ENCODE results near the gene ZMYM5. TPM values are rescaled to one million over a fixed set of nuclear protein-coding genes. Genes with fewer than 3 reads are reported as not detected.
"Not testable (repeated sequence)": the region's sequence is repeated elsewhere in the genome, so short reads cannot be mapped to it uniquely, and the experiment has no call there.

The ZMYM5 gene
- total RNA-seq: 10 to 100 TPM; 11.3 to 20.8 (median 14.0) TPM

- peak within 1 kb of the TSS; percentile 53 to 84 (median 63) for H3K4me3 ChIP-seq
- peaks cover 12 to 22% of the 10 kb centered on the region in 2 donors for H3K4me1 ChIP-seq (replicated peaks in 1 of 2)
- in situ Hi-C loops (cut with MboI; ENCODE audit: low pct_unique_long_range_greater_than_20kb in 2 of 9, low sequenced_read_pairs in 9 of 9, unreplicated experiment in 9 of 9): no loop called here
- 0 to 2% (median 0%) methylated on average over 1 to 9 of the region's 79 CpGs; no CpG with 5 or more reads in 7 of the 10 experiments for WGBS, 10 experiments
- H3K27ac ChIP-seq: peak within 1 kb of the TSS; percentile 97 to 99
- peak; percentile 76 to 92 (median 90) for ATAC-seq (replicated peaks in 6 of 8)
Observed at GRCh38 chr13:19863323-19864023, at the start of gene ZMYM5. TSS of gene ZMYM5 (minus strand) at chr13:19863649. CDS start at chr13:19852180, 11,469 bp downstream.

- in situ Hi-C loops (cut with MboI; ENCODE audit: low pct_unique_long_range_greater_than_20kb in 2 of 9, low sequenced_read_pairs in 9 of 9, unreplicated experiment in 9 of 9): no loop called here
- Histone ChIP-seq H3K27ac (no peak overlapping the region), H3K4me3 (no peak overlapping the region), H3K4me1 (replicated peaks in 1 of 2) (no peaks in the 10 kb centered on the region)
- peak in 2 of 8 experiments; percentile 90 to 98 for ATAC-seq (replicated peaks in 6 of 8)
- WGBS, 10 experiments: 60 to 100% (median 79%) methylated on average over 2 to 6 of the region's 9 CpGs; no CpG with 5 or more reads in 1 of the 10 experiments
Observed at GRCh38 chr13:19910336-19911072, 47.1 kb upstream of the ZMYM5 start.

GRCh38 chr13:19908350-19908986 lies 45.0 kb upstream of the ZMYM5 start:
- Histone ChIP-seq H3K4me3 (no peak overlapping the region), H3K4me1 (replicated peaks in 1 of 2) (no peaks in the 10 kb centered on the region), H3K27ac (no peak overlapping the region)
- ATAC-seq (replicated peaks in 6 of 8): peak in 3 of 8 experiments; percentile 71 to 85 (median 82)
- WGBS, 10 experiments: 33 to 83% (median 65%) methylated on average over 1 of the region's 1 CpG; no CpG with 5 or more reads in 2 of the 10 experiments
- in situ Hi-C loops (cut with MboI; ENCODE audit: low pct_unique_long_range_greater_than_20kb in 2 of 9, low sequenced_read_pairs in 9 of 9, unreplicated experiment in 9 of 9): no loop called here

- H3K4me3 ChIP-seq; ATAC-seq (replicated peaks in 6 of 8); H3K4me1 ChIP-seq (replicated peaks in 1 of 2); H3K27ac ChIP-seq; in situ Hi-C loops (cut with MboI; ENCODE audit: low pct_unique_long_range_greater_than_20kb in 2 of 9, low sequenced_read_pairs in 9 of 9, unreplicated experiment in 9 of 9): not testable (repeated sequence)
- 28 to 100% (median 80%) methylated on average over 1 to 6 of the region's 9 CpGs; no CpG with 5 or more reads in 3 of the 10 experiments for WGBS, 10 experiments
Observed at GRCh38 chr13:19905487-19906195, 42.2 kb upstream of the ZMYM5 start.

- in situ Hi-C loops (cut with MboI; ENCODE audit: low pct_unique_long_range_greater_than_20kb in 2 of 9, low sequenced_read_pairs in 9 of 9, unreplicated experiment in 9 of 9): loop anchor here in 1 of 9 experiments (25.0 kb wide), 1 partner anchor 103 kb away; the partner anchor contains the start of gene PSPC1
- Histone ChIP-seq H3K27ac (no peak overlapping the region), H3K4me3 (no peak overlapping the region), H3K4me1 (replicated peaks in 1 of 2) (no peaks in the 10 kb centered on the region)
- ATAC-seq (replicated peaks in 6 of 8): no peak
- WGBS, 10 experiments: 62 to 95% (median 80%) methylated on average over 1 to 6 of the region's 6 CpGs
Observed at GRCh38 chr13:19890030-19890429, 26.6 kb upstream of the ZMYM5 start.

- Histone ChIP-seq H3K27ac (no peak overlapping the region), H3K4me3 (no peak overlapping the region), H3K4me1 (replicated peaks in 1 of 2) (no peaks in the 10 kb centered on the region)
- in situ Hi-C loops (cut with MboI; ENCODE audit: low pct_unique_long_range_greater_than_20kb in 2 of 9, low sequenced_read_pairs in 9 of 9, unreplicated experiment in 9 of 9): loop anchor here in 1 of 9 experiments (25.0 kb wide), 1 partner anchor 101 kb away; the partner anchor contains the start of gene PSPC1
- ATAC-seq (replicated peaks in 6 of 8): peak in 2 of 8 experiments; percentile 18 to 40
- WGBS, 10 experiments: 0 to 93% (median 56%) methylated on average over 1 to 4 of the region's 4 CpGs
Observed at GRCh38 chr13:19888799-19889198, 25.4 kb upstream of the ZMYM5 start.

- in situ Hi-C loops (cut with MboI; ENCODE audit: low pct_unique_long_range_greater_than_20kb in 2 of 9, low sequenced_read_pairs in 9 of 9, unreplicated experiment in 9 of 9): loop anchor here in 1 of 9 experiments (25.0 kb wide), 1 partner anchor 95 kb away; the partner anchor contains the start of gene PSPC1
Observed at GRCh38 chr13:19882231-19882630, 18.8 kb upstream of the ZMYM5 start.

GRCh38 chr13:19881641-19882040 lies 18.2 kb upstream of the ZMYM5 start:
- WGBS, 10 experiments: 78 to 100% (median 93%) methylated on average over 1 to 7 of the region's 7 CpGs; no CpG with 5 or more reads in 2 of the 10 experiments
- no peak overlapping the region for H3K27ac ChIP-seq
- no peaks in the 10 kb centered on the region for H3K4me1 ChIP-seq (replicated peaks in 1 of 2)
- in situ Hi-C loops (cut with MboI; ENCODE audit: low pct_unique_long_range_greater_than_20kb in 2 of 9, low sequenced_read_pairs in 9 of 9, unreplicated experiment in 9 of 9): loop anchor here in 1 of 9 experiments (25.0 kb wide), 1 partner anchor 94 kb away; the partner anchor contains the start of gene PSPC1
- ATAC-seq (replicated peaks in 6 of 8): no peak
- H3K4me3 ChIP-seq: no peak overlapping the region

More at GRCh38 chr13:19882231-19882630, 18.8 kb upstream of the ZMYM5 start:
- no peak overlapping the region for H3K27ac ChIP-seq
- WGBS, 10 experiments: 20 to 100% (median 88%) methylated on average over 1 to 3 of the region's 3 CpGs; no CpG with 5 or more reads in 4 of the 10 experiments
- H3K4me1 ChIP-seq (replicated peaks in 1 of 2): no peaks in the 10 kb centered on the region
- ATAC-seq (replicated peaks in 6 of 8): no peak
- no peak overlapping the region for H3K4me3 ChIP-seq

- peaks cover 12 to 22% of the 10 kb centered on the region in 2 donors for H3K4me1 ChIP-seq (replicated peaks in 1 of 2)
- peak overlapping the region; percentile 97 to 99 for H3K27ac ChIP-seq
- in situ Hi-C loops (cut with MboI; ENCODE audit: low pct_unique_long_range_greater_than_20kb in 2 of 9, low sequenced_read_pairs in 9 of 9, unreplicated experiment in 9 of 9): no loop called here
- peak in 2 of 8 experiments; percentile 1 to 4 for ATAC-seq (replicated peaks in 6 of 8)
- WGBS, 10 experiments: 8 to 100% (median 36%) methylated on average over 1 to 21 of the region's 26 CpGs
- peak overlapping the region; percentile 53 to 84 (median 63) for H3K4me3 ChIP-seq
Observed at GRCh38 chr13:19864746-19865309, 1.4 kb upstream of the ZMYM5 start.

- in situ Hi-C loops (cut with MboI; ENCODE audit: low pct_unique_long_range_greater_than_20kb in 2 of 9, low sequenced_read_pairs in 9 of 9, unreplicated experiment in 9 of 9): no loop called here
- 0 to 40% (median 7%) methylated on average over 1 to 10 of the region's 54 CpGs; no CpG with 5 or more reads in 5 of the 10 experiments for WGBS, 10 experiments
- Histone ChIP-seq H3K4me3 (peak overlapping the region; percentile 53 to 84 (median 63)), H3K4me1 (replicated peaks in 1 of 2) (peaks cover 12 to 22% of the 10 kb centered on the region in 2 donors), H3K27ac (peak overlapping the region; percentile 97 to 99)
- peak in 7 of 8 experiments; percentile 33 to 50 (median 41) for ATAC-seq (replicated peaks in 6 of 8)
Observed at GRCh38 chr13:19864024-19864745, 736 bp upstream of the ZMYM5 start.

GRCh38 chr13:19862481-19863313 lies 752 bp downstream of the ZMYM5 start:
- Histone ChIP-seq H3K4me1 (replicated peaks in 1 of 2) (peaks cover 12 to 22% of the 10 kb centered on the region in 2 donors), H3K27ac (peak overlapping the region; percentile 85 to 93), H3K4me3 (peak overlapping the region; percentile 53 to 84 (median 63))
- in situ Hi-C loops (cut with MboI; ENCODE audit: low pct_unique_long_range_greater_than_20kb in 2 of 9, low sequenced_read_pairs in 9 of 9, unreplicated experiment in 9 of 9): no loop called here
- WGBS, 10 experiments: 0% methylated on average over 2 to 10 of the region's 66 CpGs; no CpG with 5 or more reads in 4 of the 10 experiments
- ATAC-seq (replicated peaks in 6 of 8): no peak
